ENCODE results near the gene TTC9C. TPM values are rescaled to one million over a fixed set of nuclear protein-coding genes. Genes with fewer than 3 reads are reported as not detected.

Gene TTC9C
- total and polyA plus RNA-seq, 2 of the 13 experiments (the other 11 are each of a cell fraction or from before 2014, with no cell fraction given), result 28.0 to 36.4 TPM

- WGBS (ENCODE audit: low lambda C conversion rate), result 98% methylated on average over 7 of the region's 7 CpGs
- no peak for ATAC-seq
- no peaks in the 10 kb centered on the region for H3K9me3 ChIP-seq (ENCODE audit: low read length)
- no peak overlapping the region for H3K4me3 ChIP-seq (replicated peaks in 1 of 3; ENCODE audit: insufficient read depth in 1 of 3, low read depth in 2 of 3, low read length in 3 of 3)
- intact Hi-C loops (cut with micrococcal nuclease; ENCODE audit: unreplicated experiment) (no loop called here), in situ Hi-C loops (cut with HindIII; ENCODE audit: extremely low pct_ligation_motif_present, low pct_unique_long_range_greater_than_20kb) (no loop called here)
- H2AFZ ChIP-seq (ENCODE audit: low read length), result no peak overlapping the region
- H3K9ac ChIP-seq (ENCODE audit: insufficient read depth, low read depth, low read length), result no peak overlapping the region
- TF ChIP-seq ZNF17 (CRISPR knock-in tag; IDR thresholded peaks at IDR 0.05), result no peak
- no peak for TF ChIP-seq NR1H2 (CRISPR knock-in tag; IDR thresholded peaks at IDR 0.05; ENCODE audit: borderline replicate concordance, low read depth)
- no peak for TF ChIP-seq HHEX (CRISPR knock-in tag; IDR thresholded peaks at IDR 0.05)
- TF ChIP-seq ZNF33B (CRISPR knock-in tag; IDR thresholded peaks at IDR 0.05), result no peak
- TF ChIP-seq ZNF740 (CRISPR knock-in tag; IDR thresholded peaks at IDR 0.05), result no peak
- TF ChIP-seq THRA (CRISPR knock-in tag; IDR thresholded peaks at IDR 0.05; ENCODE audit: borderline replicate concordance), result no peak
- TF ChIP-seq REL (CRISPR knock-in tag; conservative IDR thresholded peaks at IDR 0.05), result no peak
- no peak for TF ChIP-seq CSRNP2 (CRISPR knock-in tag; conservative IDR thresholded peaks at IDR 0.05; ENCODE audit: low read depth)
- TF ChIP-seq ATF7 (IDR thresholded peaks at IDR 0.05), result no peak
- no peak for TF ChIP-seq ATF7 (CRISPR knock-in tag; IDR thresholded peaks at IDR 0.05)
- H4K20me1 ChIP-seq (ENCODE audit: insufficient read depth, low read length), result peaks cover 6% of the 10 kb centered on the region; the same call in 1 of the 2 replicates
- BruUV-seq (replicated peaks), result no TSS peak
- H3K27ac ChIP-seq (ENCODE audit: extremely low read length, insufficient read depth, low read length), result no peak overlapping the region
- no peaks in the 10 kb centered on the region for H3K79me2 ChIP-seq (ENCODE audit: insufficient read depth, low read length)
- no peak for DNase-seq (ENCODE audit: low spot score)
- no peak overlapping the region for H3K4me2 ChIP-seq (ENCODE audit: low read depth, low read length)
- POLR2A ChIA-PET, result no interaction called here
- H3K27me3 ChIP-seq (ENCODE audit: control insufficient read depth in 1 of 2, insufficient read depth in 2 of 2, low read length in 2 of 2), result no peaks in the 10 kb centered on the region
- peaks cover 14 to 57% of the 10 kb centered on the region in 2 experiments for H3K36me3 ChIP-seq (replicated peaks in 1 of 2; ENCODE audit: control insufficient read depth in 1 of 2, insufficient read depth in 2 of 2, low read length in 2 of 2)
- FAIRE-seq, result no peak
- CTCF ChIA-PET (ENCODE audit: low intra/inter-chr PET ratio, low total read pairs), result no interaction called here
- peaks cover 16% of the 10 kb centered on the region for H3K4me1 ChIP-seq (ENCODE audit: insufficient read depth, low read length)
Measured at GRCh38 chr11:62710001-62710345, 18.3 kb upstream of the TTC9C start.
